Measurements from ENCODE around the gene TUBB4B. TPM values are rescaled to one million over a fixed set of nuclear protein-coding genes. Genes with fewer than 3 reads are reported as not detected.

TUBB4B gene
- total and polyA plus RNA-seq, 8 donors, result 69.4 to 292 (median 153) TPM

DNA sequence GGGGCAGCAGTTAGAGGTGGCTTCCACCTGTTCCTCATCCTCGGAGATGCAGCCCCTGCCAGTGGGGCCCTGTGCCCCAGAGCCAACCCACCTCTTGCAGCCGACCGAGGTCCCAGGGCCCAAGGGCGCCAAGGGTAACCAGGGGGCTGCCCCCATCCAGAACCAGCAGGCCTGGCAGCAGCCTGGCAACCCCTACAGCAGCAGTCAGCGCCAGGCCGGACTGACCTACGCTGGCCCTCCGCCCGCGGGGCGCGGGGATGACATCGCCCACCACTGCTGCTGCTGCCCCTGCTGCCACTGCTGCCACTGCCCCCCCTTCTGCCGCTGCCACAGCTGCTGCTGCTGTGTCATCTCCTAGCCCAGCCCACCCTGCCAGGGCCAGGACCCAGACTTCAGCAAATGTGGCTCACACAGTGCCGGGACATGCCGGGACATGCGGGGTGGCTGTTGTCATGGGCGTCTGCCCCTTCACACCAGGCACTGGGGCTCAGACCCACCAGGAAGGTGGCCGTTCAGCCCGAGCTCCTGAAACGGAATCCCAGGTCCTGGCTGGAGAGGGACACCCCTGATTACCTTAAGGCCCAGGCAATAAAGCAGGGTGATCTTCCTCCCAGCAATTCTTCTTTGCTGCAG, 15.3 kb upstream of the TUBB4B start:
- Histone ChIP-seq H3K9me3 (no peaks in the 10 kb centered on the region), H3K4me1 (peaks cover 42 to 73% (median 72%) of the 10 kb centered on the region in 4 donors), H3K27ac (peak overlapping the region; percentile 75 to 98 (median 81)), H3K36me3 (no peaks in the 10 kb centered on the region), H3K4me3 (peak overlapping the region in 1 of 4 donors; percentile 16), H3K27me3 (peaks cover 3 to 53% (median 29%) of the 10 kb centered on the region in 3 donors)
- no peak for TF ChIP-seq EP300 (IDR thresholded peaks at IDR 0.05)
- TF ChIP-seq POLR2AphosphoS5 (IDR thresholded peaks at IDR 0.05), result no peak
- TF ChIP-seq POLR2A (IDR thresholded peaks at IDR 0.05), result no peak
- TF ChIP-seq, protein P1, sequence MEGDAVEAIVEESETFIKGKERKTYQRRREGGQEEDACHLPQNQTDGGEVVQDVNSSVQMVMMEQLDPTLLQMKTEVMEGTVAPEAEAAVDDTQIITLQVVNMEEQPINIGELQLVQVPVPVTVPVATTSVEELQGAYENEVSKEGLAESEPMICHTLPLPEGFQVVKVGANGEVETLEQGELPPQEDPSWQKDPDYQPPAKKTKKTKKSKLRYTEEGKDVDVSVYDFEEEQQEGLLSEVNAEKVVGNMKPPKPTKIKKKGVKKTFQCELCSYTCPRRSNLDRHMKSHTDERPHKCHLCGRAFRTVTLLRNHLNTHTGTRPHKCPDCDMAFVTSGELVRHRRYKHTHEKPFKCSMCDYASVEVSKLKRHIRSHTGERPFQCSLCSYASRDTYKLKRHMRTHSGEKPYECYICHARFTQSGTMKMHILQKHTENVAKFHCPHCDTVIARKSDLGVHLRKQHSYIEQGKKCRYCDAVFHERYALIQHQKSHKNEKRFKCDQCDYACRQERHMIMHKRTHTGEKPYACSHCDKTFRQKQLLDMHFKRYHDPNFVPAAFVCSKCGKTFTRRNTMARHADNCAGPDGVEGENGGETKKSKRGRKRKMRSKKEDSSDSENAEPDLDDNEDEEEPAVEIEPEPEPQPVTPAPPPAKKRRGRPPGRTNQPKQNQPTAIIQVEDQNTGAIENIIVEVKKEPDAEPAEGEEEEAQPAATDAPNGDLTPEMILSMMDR (IDR thresholded peaks at IDR 0.05), result no peak
- 80 to 88% (median 82%) methylated on average over 3 to 21 of the region's 21 CpGs for WGBS, 5 donors
- no peak for DNase-seq
- intact Hi-C loops (cut with DNase I; ENCODE audit: low total_unique reads), result loop anchor here (5.0 kb wide), 1 partner anchor 109 kb away; no protein-coding TSS in a partner anchor

DNA sequence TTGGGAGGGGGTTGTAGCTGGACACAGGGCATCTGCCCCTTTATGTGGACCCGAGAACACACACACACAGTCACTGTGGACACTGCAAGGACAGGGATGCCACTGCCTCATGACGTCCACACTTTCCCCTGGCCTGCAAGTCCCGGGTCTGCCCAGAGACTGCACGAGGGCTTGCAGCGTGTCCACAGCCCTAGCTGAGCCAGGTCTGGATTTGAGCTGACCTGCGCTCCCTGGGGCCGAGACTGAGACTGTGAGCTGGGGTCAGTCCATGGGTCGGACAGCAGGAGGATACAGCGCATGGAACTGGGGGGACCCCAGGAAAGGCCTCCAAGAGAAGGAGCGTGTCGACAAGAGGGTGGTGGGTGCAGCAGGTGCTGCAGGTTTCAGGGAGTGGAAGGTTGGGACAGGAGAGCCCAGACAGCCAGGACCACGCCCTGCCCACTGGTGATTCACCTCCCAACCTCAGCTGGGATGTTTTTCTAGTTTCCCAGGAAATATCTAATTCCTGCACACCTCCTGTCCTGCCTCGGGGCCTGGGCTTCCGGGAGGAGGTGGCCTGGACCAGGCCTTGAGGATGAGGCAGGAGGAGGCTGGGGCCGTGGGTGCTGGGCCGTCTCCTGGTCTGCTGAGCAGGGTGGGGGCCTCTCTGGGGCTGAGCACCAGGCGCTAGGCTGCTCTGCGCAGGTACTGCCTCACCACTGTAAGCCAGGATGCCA, 14.6 kb upstream of the TUBB4B start:
- peaks cover 36 to 66% (median 65%) of the 10 kb centered on the region in 4 donors for H3K4me1 ChIP-seq
- WGBS, 5 donors, result 48 to 64% (median 49%) methylated on average over 18 of the region's 18 CpGs
- peaks cover 3 to 54% (median 34%) of the 10 kb centered on the region in 3 donors for H3K27me3 ChIP-seq
- peak in 1 of 2 donors; percentile 57 for DNase-seq
- H3K27ac ChIP-seq, result peak overlapping the region; percentile 75 to 98 (median 81)
- intact Hi-C loops (cut with DNase I; ENCODE audit: low total_unique reads), result loop anchor here (5.0 kb wide), 1 partner anchor 109 kb away; no protein-coding TSS in a partner anchor
- no peaks in the 10 kb centered on the region for H3K9me3 ChIP-seq
- no peaks in the 10 kb centered on the region for H3K36me3 ChIP-seq
- TF ChIP-seq POLR2AphosphoS5 (IDR thresholded peaks at IDR 0.05) (no peak), POLR2A (IDR thresholded peaks at IDR 0.05) (no peak), EP300 (IDR thresholded peaks at IDR 0.05) (no peak)
- TF ChIP-seq, protein P1 (IDR thresholded peaks at IDR 0.05), result no peak
- H3K4me3 ChIP-seq, result no peak overlapping the region

DNA sequence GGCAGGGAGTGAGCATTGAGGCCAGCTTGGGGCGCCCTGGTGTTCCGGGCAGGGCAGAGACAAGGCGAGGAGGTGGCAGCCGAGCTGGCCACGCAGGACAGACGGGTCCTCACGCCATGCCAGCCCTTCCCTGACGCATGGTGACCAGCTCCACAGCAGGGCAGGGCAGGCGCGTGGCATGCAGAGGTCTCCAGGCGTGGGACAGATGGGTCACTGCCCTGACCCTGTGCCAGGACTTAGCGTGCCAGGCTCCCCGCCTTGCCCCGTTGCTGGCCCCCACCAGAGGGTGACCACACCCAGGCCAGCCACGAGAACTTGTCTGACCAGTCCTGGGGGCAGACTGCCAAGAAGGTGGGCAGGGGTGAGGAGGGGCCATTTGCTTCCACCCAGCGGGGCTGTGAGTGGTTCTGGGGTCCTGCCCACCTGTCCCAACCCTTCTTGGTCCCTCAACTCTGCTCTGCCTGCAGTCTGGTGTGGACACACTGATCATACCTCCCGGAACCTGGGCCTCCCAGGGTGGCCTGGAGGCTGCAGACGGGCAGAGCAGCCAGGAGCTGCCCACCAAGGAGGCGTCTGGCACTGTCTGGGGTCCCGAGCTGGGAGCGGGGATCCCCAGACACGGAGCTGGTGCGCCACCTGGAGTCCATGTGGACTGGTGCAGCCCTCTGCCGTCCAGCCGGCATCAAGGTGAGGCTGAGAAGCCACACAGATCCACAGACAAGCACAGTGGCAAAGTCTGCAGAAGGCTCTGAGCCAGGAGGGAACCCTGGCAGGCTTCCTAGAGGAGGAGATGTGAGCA, 13.8 kb upstream of the TUBB4B start, which contains the start of gene RNF224:
RNF224 (plus strand) TSS at position 449 of the 799 bp plus-strand sequence. CDS start 834 bp downstream, outside the sequence.
- peak within 1 kb of the TSS in 1 of 4 donors; percentile 22 for H3K4me3 ChIP-seq

More for the DNA sequence above, 13.8 kb upstream of the TUBB4B start, which contains the start of gene RNF224:
- TF ChIP-seq, protein P1 (IDR thresholded peaks at IDR 0.05), result peak in 5 of 7 experiments; percentile 84 to 98 (median 91)
- TF ChIP-seq POLR2A (IDR thresholded peaks at IDR 0.05) (no peak), EP300 (IDR thresholded peaks at IDR 0.05) (no peak), POLR2AphosphoS5 (IDR thresholded peaks at IDR 0.05) (peak; percentile 19 to 82 (median 74))
- H3K27me3 ChIP-seq, result peaks cover 3 to 59% (median 40%) of the 10 kb centered on the region in 3 donors
- H3K36me3 ChIP-seq, result no peaks in the 10 kb centered on the region
- DNase-seq, result peak; percentile 93 to 97
- H3K4me1 ChIP-seq, result peaks cover 31 to 63% (median 61%) of the 10 kb centered on the region in 4 donors
- no peaks in the 10 kb centered on the region for H3K9me3 ChIP-seq
- intact Hi-C loops (cut with DNase I; ENCODE audit: low total_unique reads), result loop anchor here (5.0 kb wide), 1 partner anchor 110 kb away; no protein-coding TSS in a partner anchor
- H3K27ac ChIP-seq, result peak within 1 kb of the TSS; percentile 75 to 98 (median 81)
- 18 to 58% (median 21%) methylated on average over 7 to 25 of the region's 25 CpGs for WGBS, 5 donors

All from stomach (tissue), 9 donors.